HCT116 (cell line): ENCODE results near the gene CRMP1. TPM values are rescaled to one million over a fixed set of nuclear protein-coding genes. Genes with fewer than 3 reads are reported as not detected.

Source experiments
- ATAC-seq: fragments of 200-7000 bp; cut with Tn5 transposase; 2 replicates; pipeline ENCODE4 v1.9.1; 2020; ENCODE audit warnings: mild to moderate bottlenecking, moderate library complexity
- BruUV-seq: library from RNA; stranded (reverse); fragments of 400-500 nt; replicated peaks from 2 replicates; lab custom pipeline; 2021; lab: Mats Ljungman, UMichigan
- CTCF ChIA-PET: fragments of 300-600 bp; sonication (Branson Sonifier 250); formaldehyde crosslinking; loops from one replicate; lab custom pipeline; 2021; ENCODE audit warnings: antibody characterized with exemption; lab: Charles Lee
- POLR2A ChIA-PET: fragments of 300-600, 350-600 bp; sonication (Branson Sonifier 250); formaldehyde crosslinking; loops from one replicate; lab custom pipeline; 2021; ENCODE audit warnings: antibody characterized with exemption; lab: Charles Lee
- RAD21 ChIA-PET, 2 experiments: fragments of 300-600 bp; sonication (Branson Sonifier 250); formaldehyde crosslinking; loops; one replicate each; lab custom pipeline; 2023; ENCODE audit warnings: low total read pairs in 2 of 2; ENCODE audit not compliant: uncharacterized antibody in 2 of 2, unreplicated experiment in 2 of 2, low non-redundant PET in 1 of 2; lab: Charles Lee
- DNase-seq: peaks from one replicate; pipeline ENCODE4 v3.0.0-alpha.2; 2010; ENCODE audit warnings: low read depth, low spot score
- H2AFZ ChIP-seq: fragments of 200-600 bp; shearing (Covaris generic), sonication (generic); 2 replicates; pipeline ENCODE4 v1.6.1; 2017; ENCODE audit warnings: low read depth, mixed run types, mixed read lengths, antibody characterized with exemption, low read length; ENCODE audit not compliant: poor library complexity, severe bottlenecking
- H3K27ac ChIP-seq: 2 replicates; pipeline ENCODE4 v1.5.1; 2012; ENCODE audit warnings: low read depth, low read length
- H3K27me3 ChIP-seq: fragments of 200-600 bp; sonication (generic); 2 replicates; pipeline ENCODE4 v1.6.1; 2016; ENCODE audit warnings: mixed run types, low read length, mixed read lengths; ENCODE audit not compliant: insufficient read depth
- H3K36me3 ChIP-seq, 2 experiments: fragments of 200-500 bp in 1 of 2; fragments of 200-600 bp in 1 of 2; sonication (Bioruptor generic) in 1 of 2; sonication (generic) in 1 of 2; 2 replicates each; pipeline versions ENCODE4 v1.5.1 to v1.6.1; 2014 to 2016; ENCODE audit warnings: low read length in 2 of 2, inconsistent platforms in 1 of 2, mixed read lengths in 1 of 2, mixed run types in 1 of 2; ENCODE audit not compliant: insufficient read depth in 2 of 2, control insufficient read depth in 1 of 2
- H3K4me1 ChIP-seq, 2 experiments: fragments of 200-600 bp in 1 of 2; sonication (generic) in 1 of 2; 2 replicates each; pipeline versions ENCODE4 v1.5.1 to v1.6.1; 2012 to 2017; ENCODE audit warnings: low read length in 2 of 2, inconsistent platforms in 1 of 2, mild to moderate bottlenecking in 1 of 2, mixed read lengths in 1 of 2, mixed run types in 1 of 2, moderate library complexity in 1 of 2; ENCODE audit not compliant: insufficient read depth in 2 of 2, control insufficient read depth in 1 of 2
- H3K4me2 ChIP-seq: fragments of 200-600 bp; sonication (generic); 2 replicates; pipeline ENCODE4 v1.6.1; 2017; ENCODE audit warnings: mixed run types, low read length, mixed read lengths
- H3K4me3 ChIP-seq, 2 experiments: fragments of 200-600 bp in 1 of 2; sonication (generic) in 1 of 2; replicated peaks in 1 of 2; 2 replicates each; pipeline ENCODE4 v1.5.1; 2011 to 2016; ENCODE audit warnings: low read length in 2 of 2, control low read depth in 1 of 2, low read depth in 1 of 2, mild to moderate bottlenecking in 1 of 2, mixed read lengths in 1 of 2, mixed run types in 1 of 2
- H3K79me2 ChIP-seq: fragments of 200-600 bp; sonication (generic); 2 replicates; pipeline ENCODE4 v1.6.1; 2017; ENCODE audit warnings: mild to moderate bottlenecking, mixed run types, low read length, moderate library complexity, mixed read lengths; ENCODE audit not compliant: insufficient read depth
- H3K9ac ChIP-seq: fragments of 200-600 bp; sonication (generic); 2 replicates; pipeline ENCODE4 v1.6.1; 2016; ENCODE audit warnings: low read length, mixed read lengths
- H3K9me2 ChIP-seq: fragments of 200-600 bp; sonication (generic), shearing (Covaris generic); 2 replicates; pipeline ENCODE4 v1.6.1; 2017; ENCODE audit warnings: mixed run types, mild to moderate bottlenecking, moderate library complexity; ENCODE audit not compliant: insufficient read depth
- H3K9me3 ChIP-seq, 2 experiments: fragments of 200-500 bp in 1 of 2; fragments of 200-600 bp in 1 of 2; sonication (Bioruptor generic) in 1 of 2; sonication (generic) in 1 of 2; 2 replicates each; pipeline ENCODE4 v1.6.1; 2014 to 2017; ENCODE audit warnings: low read length in 2 of 2, mixed read lengths in 2 of 2, inconsistent platforms in 1 of 2, low read depth in 1 of 2, mild to moderate bottlenecking in 1 of 2, mixed run types in 1 of 2, moderate library complexity in 1 of 2; ENCODE audit not compliant: control insufficient read depth in 1 of 2, insufficient read depth in 1 of 2
- H4K20me1 ChIP-seq: fragments of 200-600 bp; sonication (generic), shearing (Covaris generic); 2 replicates; pipeline ENCODE4 v1.6.1; 2017; ENCODE audit warnings: mixed run types, mild to moderate bottlenecking, moderate library complexity; ENCODE audit not compliant: insufficient read depth
- CEBPB ChIP-seq: IDR thresholded peaks from 2 replicates; pipeline ENCODE4 v1.6.1; 2012; ENCODE audit warnings: low read depth
- ELF1 ChIP-seq: IDR thresholded peaks from 2 replicates; pipeline ENCODE4 v1.6.1; 2012; ENCODE audit warnings: low read depth, borderline replicate concordance
- EZH2 ChIP-seq: fragments of 200-600 bp; sonication (generic); IDR thresholded peaks from 2 replicates; pipeline ENCODE4 v1.6.1; 2017; ENCODE audit warnings: antibody characterized with exemption, mixed run types
- JUND ChIP-seq: IDR thresholded peaks from 2 replicates; pipeline ENCODE4 v1.6.1; 2012
- RAD21 ChIP-seq: IDR thresholded peaks from 2 replicates; pipeline ENCODE4 v1.6.1; 2012; ENCODE audit warnings: low read depth, mild to moderate bottlenecking
- SP1 ChIP-seq: IDR thresholded peaks from 2 replicates; pipeline ENCODE4 v1.6.1; 2012; ENCODE audit warnings: low read depth
- SRF ChIP-seq: IDR thresholded peaks from 2 replicates; pipeline ENCODE4 v1.6.1; 2012; ENCODE audit warnings: low read depth
- YY1 ChIP-seq: IDR thresholded peaks from 2 replicates; pipeline ENCODE4 v1.6.1; 2011; ENCODE audit warnings: low read length, low read depth, moderate library complexity, mild to moderate bottlenecking; ENCODE audit not compliant: insufficient replicate concordance; ENCODE audit errors: extremely low read depth
- ZBTB33 ChIP-seq: IDR thresholded peaks from 2 replicates; pipeline ENCODE4 v1.6.1; 2011; ENCODE audit warnings: mild to moderate bottlenecking, low read length, moderate library complexity; ENCODE audit not compliant: insufficient replicate concordance; ENCODE audit errors: extremely low read depth
- ZNF274 ChIP-seq: fragments of 200-500 bp; sonication (Bioruptor generic); IDR thresholded peaks from 2 replicates; pipeline ENCODE4 v1.6.1; 2014; ENCODE audit warnings: mild to moderate bottlenecking, low read depth, low read length, inconsistent platforms
- intact Hi-C: fragments of 100-400 bp; cut with micrococcal nuclease; formaldehyde crosslinking; loops from 2 replicates; pipeline ENCODE4 v1.10.0; 2022
- total RNA-seq: library from RNA; stranded (reverse); gene quantifications from one replicate; pipeline ENCODE4 v1.2.1, GENCODE V29; 2021; ENCODE audit not compliant: unreplicated experiment
- TF ChIP-seq, protein P1 (sequence below): IDR thresholded peaks from 2 replicates; pipeline ENCODE4 v1.6.1; 2012; ENCODE audit warnings: low read depth
- TF ChIP-seq, protein P2 (sequence below): IDR thresholded peaks from 2 replicates; pipeline ENCODE4 v1.6.1; 2012
- TF ChIP-seq, protein P3 (sequence below), 3 experiments: fragments of 200-600 bp in 1 of 3; sonication (generic) in 1 of 3; IDR thresholded peaks in 2 of 3; conservative IDR thresholded peaks in 1 of 3; 2 replicates each; pipeline ENCODE4 v1.5.1; 2012 to 2017; ENCODE audit warnings: low read depth in 2 of 3, low read length in 2 of 3, antibody characterized with exemption in 1 of 3, borderline replicate concordance in 1 of 3, control low read depth in 1 of 3, mild to moderate bottlenecking in 1 of 3, mixed read lengths in 1 of 3, mixed run types in 1 of 3, moderate library complexity in 1 of 3; ENCODE audit not compliant: insufficient read depth in 1 of 3

Gene CRMP1
- total RNA-seq, 1 experiment from 2014 or later, result not detected

- Histone ChIP-seq H3K4me1 (peaks cover 0 to 2% of the 10 kb centered on the region in 2 experiments; a peak in 1 of 4 replicates), H3K79me2 (no peaks in the 10 kb centered on the region), H3K9me3 (no peaks in the 10 kb centered on the region), H3K27me3 (peaks cover 27% of the 10 kb centered on the region), H3K36me3 (no peaks in the 10 kb centered on the region), H4K20me1 (no peaks in the 10 kb centered on the region), H2AFZ (no peak overlapping the region), H3K9me2 (no peaks in the 10 kb centered on the region), H3K4me2 (no peak overlapping the region), H3K9ac (no peak overlapping the region), H3K27ac (no peak overlapping the region), H3K4me3 (no peak overlapping the region)
- intact Hi-C loops, result no loop called here
- DNase-seq, result no peak
- no peak for TF ChIP-seq ZBTB33
- TF ChIP-seq SRF, result no peak
- no peak for TF ChIP-seq CEBPB
- TF ChIP-seq, protein P1, sequence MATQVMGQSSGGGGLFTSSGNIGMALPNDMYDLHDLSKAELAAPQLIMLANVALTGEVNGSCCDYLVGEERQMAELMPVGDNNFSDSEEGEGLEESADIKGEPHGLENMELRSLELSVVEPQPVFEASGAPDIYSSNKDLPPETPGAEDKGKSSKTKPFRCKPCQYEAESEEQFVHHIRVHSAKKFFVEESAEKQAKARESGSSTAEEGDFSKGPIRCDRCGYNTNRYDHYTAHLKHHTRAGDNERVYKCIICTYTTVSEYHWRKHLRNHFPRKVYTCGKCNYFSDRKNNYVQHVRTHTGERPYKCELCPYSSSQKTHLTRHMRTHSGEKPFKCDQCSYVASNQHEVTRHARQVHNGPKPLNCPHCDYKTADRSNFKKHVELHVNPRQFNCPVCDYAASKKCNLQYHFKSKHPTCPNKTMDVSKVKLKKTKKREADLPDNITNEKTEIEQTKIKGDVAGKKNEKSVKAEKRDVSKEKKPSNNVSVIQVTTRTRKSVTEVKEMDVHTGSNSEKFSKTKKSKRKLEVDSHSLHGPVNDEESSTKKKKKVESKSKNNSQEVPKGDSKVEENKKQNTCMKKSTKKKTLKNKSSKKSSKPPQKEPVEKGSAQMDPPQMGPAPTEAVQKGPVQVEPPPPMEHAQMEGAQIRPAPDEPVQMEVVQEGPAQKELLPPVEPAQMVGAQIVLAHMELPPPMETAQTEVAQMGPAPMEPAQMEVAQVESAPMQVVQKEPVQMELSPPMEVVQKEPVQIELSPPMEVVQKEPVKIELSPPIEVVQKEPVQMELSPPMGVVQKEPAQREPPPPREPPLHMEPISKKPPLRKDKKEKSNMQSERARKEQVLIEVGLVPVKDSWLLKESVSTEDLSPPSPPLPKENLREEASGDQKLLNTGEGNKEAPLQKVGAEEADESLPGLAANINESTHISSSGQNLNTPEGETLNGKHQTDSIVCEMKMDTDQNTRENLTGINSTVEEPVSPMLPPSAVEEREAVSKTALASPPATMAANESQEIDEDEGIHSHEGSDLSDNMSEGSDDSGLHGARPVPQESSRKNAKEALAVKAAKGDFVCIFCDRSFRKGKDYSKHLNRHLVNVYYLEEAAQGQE, result no peak
- TF ChIP-seq SP1, result no peak
- no peak for TF ChIP-seq RAD21
- TF ChIP-seq EZH2, result no peak
- TF ChIP-seq ELF1, result no peak
- TF ChIP-seq JUND, result no peak
- TF ChIP-seq YY1, result no peak
- no peak for TF ChIP-seq ZNF274
- TF ChIP-seq, protein P2, sequence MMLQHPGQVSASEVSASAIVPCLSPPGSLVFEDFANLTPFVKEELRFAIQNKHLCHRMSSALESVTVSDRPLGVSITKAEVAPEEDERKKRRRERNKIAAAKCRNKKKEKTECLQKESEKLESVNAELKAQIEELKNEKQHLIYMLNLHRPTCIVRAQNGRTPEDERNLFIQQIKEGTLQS, result no peak
- TF ChIP-seq, protein P3, sequence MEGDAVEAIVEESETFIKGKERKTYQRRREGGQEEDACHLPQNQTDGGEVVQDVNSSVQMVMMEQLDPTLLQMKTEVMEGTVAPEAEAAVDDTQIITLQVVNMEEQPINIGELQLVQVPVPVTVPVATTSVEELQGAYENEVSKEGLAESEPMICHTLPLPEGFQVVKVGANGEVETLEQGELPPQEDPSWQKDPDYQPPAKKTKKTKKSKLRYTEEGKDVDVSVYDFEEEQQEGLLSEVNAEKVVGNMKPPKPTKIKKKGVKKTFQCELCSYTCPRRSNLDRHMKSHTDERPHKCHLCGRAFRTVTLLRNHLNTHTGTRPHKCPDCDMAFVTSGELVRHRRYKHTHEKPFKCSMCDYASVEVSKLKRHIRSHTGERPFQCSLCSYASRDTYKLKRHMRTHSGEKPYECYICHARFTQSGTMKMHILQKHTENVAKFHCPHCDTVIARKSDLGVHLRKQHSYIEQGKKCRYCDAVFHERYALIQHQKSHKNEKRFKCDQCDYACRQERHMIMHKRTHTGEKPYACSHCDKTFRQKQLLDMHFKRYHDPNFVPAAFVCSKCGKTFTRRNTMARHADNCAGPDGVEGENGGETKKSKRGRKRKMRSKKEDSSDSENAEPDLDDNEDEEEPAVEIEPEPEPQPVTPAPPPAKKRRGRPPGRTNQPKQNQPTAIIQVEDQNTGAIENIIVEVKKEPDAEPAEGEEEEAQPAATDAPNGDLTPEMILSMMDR (IDR thresholded peaks at IDR 0.05 in 2 of 3, conservative IDR thresholded peaks at IDR 0.05 in 1 of 3; ENCODE audit: borderline replicate concordance in 1 of 3, insufficient read depth in 1 of 3, low read depth in 2 of 3, low read length in 2 of 3), result no peak
- RAD21 ChIA-PET, result no interaction called here
- CTCF ChIA-PET, result no interaction called here
- BruUV-seq, result no TSS peak
- POLR2A ChIA-PET, result no interaction called here
- ATAC-seq, result no peak
These were observed 66.3 kb downstream of the CRMP1 start for GRCh38 chr4:5826437-5827107.
